ENCODE results near the gene MAP3K7CL.
A peak's percentile ranks its signal among the peaks of the same experiment; 100 is the strongest.
"Not testable (repeated sequence)": the region's sequence is repeated elsewhere in the genome, so short reads cannot be mapped to it uniquely, and the experiment has no call there.

Gene MAP3K7CL

DNA sequence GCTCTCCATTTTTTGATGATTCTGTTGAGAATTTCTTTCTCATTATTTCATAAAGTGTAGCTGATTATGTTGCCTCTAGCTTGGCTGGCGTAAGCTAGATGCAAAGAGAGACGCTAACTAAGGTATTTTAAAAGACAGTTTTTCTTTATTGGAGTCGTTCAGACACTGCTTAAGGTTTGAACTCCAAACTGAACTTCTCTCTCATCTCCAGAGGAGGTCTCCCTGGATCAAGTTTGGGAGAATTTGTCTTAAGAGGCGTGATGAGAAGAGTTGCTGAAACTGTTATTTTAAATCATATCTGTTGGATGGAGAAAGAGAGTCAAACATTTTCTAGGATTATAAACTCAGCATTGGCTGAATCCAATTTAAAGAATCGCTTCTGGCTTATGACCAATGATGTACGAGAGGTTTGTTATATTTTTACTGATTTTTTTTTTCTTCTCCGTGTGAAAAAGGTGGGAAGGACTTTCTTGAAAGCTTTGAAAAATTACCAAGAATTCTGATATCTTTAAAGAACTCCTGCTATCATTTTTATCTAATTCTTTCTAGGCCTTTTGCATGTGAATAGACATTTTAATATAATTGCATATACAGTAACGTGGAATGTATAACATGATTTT lies 34.0 kb downstream of the MAP3K7CL start:
- no peaks in the 10 kb centered on the region for H3K27me3 ChIP-seq (replicated peaks)
- in situ Hi-C loops (cut with HindIII; ENCODE audit: low pct_ligation_motif_present, low sequenced_read_pairs), result no loop called here
- no peaks in the 10 kb centered on the region for H3K36me3 ChIP-seq (replicated peaks)
- H3K4me3 ChIP-seq (ENCODE audit: low read depth, low read length), result no peak overlapping the region
- peak overlapping the region; percentile 99 for H3K27ac ChIP-seq
- TF ChIP-seq, protein P1, sequence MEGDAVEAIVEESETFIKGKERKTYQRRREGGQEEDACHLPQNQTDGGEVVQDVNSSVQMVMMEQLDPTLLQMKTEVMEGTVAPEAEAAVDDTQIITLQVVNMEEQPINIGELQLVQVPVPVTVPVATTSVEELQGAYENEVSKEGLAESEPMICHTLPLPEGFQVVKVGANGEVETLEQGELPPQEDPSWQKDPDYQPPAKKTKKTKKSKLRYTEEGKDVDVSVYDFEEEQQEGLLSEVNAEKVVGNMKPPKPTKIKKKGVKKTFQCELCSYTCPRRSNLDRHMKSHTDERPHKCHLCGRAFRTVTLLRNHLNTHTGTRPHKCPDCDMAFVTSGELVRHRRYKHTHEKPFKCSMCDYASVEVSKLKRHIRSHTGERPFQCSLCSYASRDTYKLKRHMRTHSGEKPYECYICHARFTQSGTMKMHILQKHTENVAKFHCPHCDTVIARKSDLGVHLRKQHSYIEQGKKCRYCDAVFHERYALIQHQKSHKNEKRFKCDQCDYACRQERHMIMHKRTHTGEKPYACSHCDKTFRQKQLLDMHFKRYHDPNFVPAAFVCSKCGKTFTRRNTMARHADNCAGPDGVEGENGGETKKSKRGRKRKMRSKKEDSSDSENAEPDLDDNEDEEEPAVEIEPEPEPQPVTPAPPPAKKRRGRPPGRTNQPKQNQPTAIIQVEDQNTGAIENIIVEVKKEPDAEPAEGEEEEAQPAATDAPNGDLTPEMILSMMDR (IDR thresholded peaks at IDR 0.05; ENCODE audit: low read depth, low read length, missing control alignments), result peak; percentile 81
- DNase-seq, result peak; percentile 75

DNA sequence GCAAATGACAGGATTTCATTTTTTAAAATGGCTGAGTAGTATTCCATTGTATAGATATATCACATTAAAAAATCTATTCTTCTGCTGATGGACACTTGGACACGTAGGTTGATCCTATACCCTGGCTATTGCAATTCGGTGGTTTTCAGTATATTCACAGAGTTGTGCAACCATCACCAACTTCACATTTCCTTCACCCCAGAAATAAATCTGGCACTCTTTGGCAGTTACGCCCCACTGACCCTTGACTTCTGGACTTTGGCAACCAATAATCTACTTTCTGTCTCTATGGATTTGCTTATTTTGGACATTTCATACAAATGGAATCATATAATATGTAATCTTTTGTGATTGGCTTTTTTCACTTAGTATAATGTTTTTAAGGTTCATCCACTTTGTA lies 35.9 kb downstream of the MAP3K7CL start:
- TF ChIP-seq, protein P1 (IDR thresholded peaks at IDR 0.05; ENCODE audit: low read depth, low read length, missing control alignments), result no peak
- H3K27me3 ChIP-seq (replicated peaks), result no peaks in the 10 kb centered on the region
- H3K27ac ChIP-seq, result no peak overlapping the region
- DNase-seq, result no peak
- in situ Hi-C loops (cut with HindIII; ENCODE audit: low pct_ligation_motif_present, low sequenced_read_pairs), result no loop called here
- no peaks in the 10 kb centered on the region for H3K36me3 ChIP-seq (replicated peaks)
- H3K4me3 ChIP-seq (ENCODE audit: low read depth, low read length), result no peak overlapping the region

DNA sequence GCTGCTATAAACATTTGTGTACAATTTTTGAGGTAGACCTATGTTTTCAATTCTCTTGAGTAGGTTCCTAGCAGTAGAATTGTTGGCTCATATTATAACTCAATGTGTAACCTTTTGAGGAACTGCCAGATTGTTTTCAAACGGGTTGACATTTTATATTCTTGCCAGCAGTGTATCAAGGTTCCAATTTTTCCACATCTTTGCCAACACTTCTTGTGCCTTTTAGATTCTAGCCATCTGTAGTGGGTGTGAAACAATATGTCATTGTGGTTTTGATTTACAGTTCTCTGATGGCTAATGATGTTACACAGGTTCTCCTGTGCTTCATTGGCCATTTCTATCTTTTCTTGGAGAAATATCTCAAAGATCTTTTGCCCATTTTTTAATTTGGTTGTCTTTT lies 36.4 kb downstream of the MAP3K7CL start:
- Histone ChIP-seq H3K36me3 (replicated peaks) (no peaks in the 10 kb centered on the region), H3K4me3 (ENCODE audit: low read depth, low read length) (no peak overlapping the region), H3K27ac (no peak overlapping the region), H3K27me3 (replicated peaks) (no peaks in the 10 kb centered on the region)
- no peak for DNase-seq
- TF ChIP-seq, protein P1 (IDR thresholded peaks at IDR 0.05; ENCODE audit: low read depth, low read length, missing control alignments), result no peak
- in situ Hi-C loops (cut with HindIII; ENCODE audit: low pct_ligation_motif_present, low sequenced_read_pairs), result no loop called here

DNA sequence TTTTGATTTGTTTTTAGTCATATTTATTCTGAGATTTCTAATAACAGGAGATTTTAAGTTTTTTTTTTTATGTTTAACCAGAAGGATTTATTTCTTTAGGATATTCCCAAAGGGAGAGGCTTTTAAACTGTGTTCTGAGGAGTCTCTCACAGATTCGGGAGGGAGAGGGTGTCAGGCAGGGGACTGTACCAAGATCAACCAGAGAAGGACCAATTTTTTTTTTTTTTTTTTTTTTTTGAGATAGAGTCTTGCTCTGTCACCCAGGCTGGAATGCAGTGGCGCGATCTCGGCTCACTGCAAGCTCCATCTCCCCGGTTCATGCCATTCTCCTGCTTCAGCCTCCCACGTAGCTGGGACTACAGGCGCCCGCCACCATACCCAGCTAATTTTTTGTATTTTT lies 37.0 kb downstream of the MAP3K7CL start:
- DNase-seq; H3K27ac ChIP-seq; H3K27me3 ChIP-seq (replicated peaks); H3K4me3 ChIP-seq (ENCODE audit: low read depth, low read length); H3K36me3 ChIP-seq (replicated peaks); in situ Hi-C loops (cut with HindIII; ENCODE audit: low pct_ligation_motif_present, low sequenced_read_pairs): not testable (repeated sequence)

DNA sequence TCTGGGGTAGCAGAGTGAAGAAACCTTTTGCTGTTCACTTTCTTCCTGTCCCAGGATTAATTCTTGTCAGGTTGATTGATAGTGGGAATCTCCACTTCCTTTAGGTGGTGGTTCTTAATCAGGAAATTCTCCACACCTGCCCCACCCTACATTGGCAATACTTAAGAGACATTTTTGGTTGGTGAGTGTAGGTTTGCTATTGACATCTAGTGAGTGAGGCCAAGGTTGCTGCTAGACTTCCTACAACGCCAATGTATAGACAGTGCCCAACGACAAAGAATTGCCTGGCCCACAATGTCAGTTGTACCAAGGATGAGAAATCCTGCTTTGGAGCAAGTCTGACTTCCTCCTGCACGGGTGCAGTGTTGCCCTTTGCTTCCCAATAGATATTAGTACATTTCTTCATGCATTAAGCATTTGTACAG lies 38.5 kb downstream of the MAP3K7CL start:
- H3K4me3 ChIP-seq (ENCODE audit: low read depth, low read length), result no peak overlapping the region
- TF ChIP-seq, protein P1 (IDR thresholded peaks at IDR 0.05; ENCODE audit: low read depth, low read length, missing control alignments), result no peak
- no peak for DNase-seq
- in situ Hi-C loops (cut with HindIII; ENCODE audit: low pct_ligation_motif_present, low sequenced_read_pairs), result no loop called here
- no peaks in the 10 kb centered on the region for H3K36me3 ChIP-seq (replicated peaks)
- no peaks in the 10 kb centered on the region for H3K27me3 ChIP-seq (replicated peaks)
- no peak overlapping the region for H3K27ac ChIP-seq

DNA sequence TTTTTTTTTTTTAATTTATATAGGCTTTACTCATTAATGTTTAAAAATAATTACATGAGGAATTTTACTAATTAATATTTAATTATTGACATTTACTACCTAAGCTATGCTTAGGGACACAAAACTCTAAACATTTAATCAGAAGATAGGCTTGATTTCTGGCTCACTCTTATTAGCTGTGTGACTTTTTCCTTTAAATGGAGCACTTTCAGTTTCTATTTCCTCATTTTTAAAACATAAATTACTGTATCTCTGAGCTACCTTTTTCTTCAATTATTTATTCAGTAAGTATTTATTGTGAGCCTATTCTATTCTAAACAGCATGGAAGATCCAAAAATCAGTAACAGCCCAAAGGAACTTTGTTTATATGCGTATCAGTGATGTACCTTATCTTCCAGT lies 40.5 kb downstream of the MAP3K7CL start:
- H3K4me3 ChIP-seq (ENCODE audit: low read depth, low read length), result no peak overlapping the region
- in situ Hi-C loops (cut with HindIII; ENCODE audit: low pct_ligation_motif_present, low sequenced_read_pairs), result no loop called here
- H3K27ac ChIP-seq, result no peak overlapping the region
- no peak for DNase-seq
- TF ChIP-seq, protein P1 (IDR thresholded peaks at IDR 0.05; ENCODE audit: low read depth, low read length, missing control alignments), result no peak
- H3K36me3 ChIP-seq (replicated peaks), result no peaks in the 10 kb centered on the region
- H3K27me3 ChIP-seq (replicated peaks), result no peaks in the 10 kb centered on the region

Data from brain microvascular endothelial cell (primary cell).